CD4-positive, alpha-beta T cell treated with Interleukin-15 for 1 hour (primary cell): ENCODE results near the gene HS6ST3.
"Not testable (repeated sequence)": the region's sequence is repeated elsewhere in the genome, so short reads cannot be mapped to it uniquely, and the experiment has no call there.

ENCODE experiments used
- DNase-seq: peaks from one replicate; pipeline ENCODE4 v3.0.0-alpha.2; 2020

Gene HS6ST3

GRCh38 chr13:96089749-96090239, at the start of gene HS6ST3:
HS6ST3 (plus strand) TSS chr13:96090107.
- no peak for DNase-seq

- no peak for DNase-seq
Measured at GRCh38 chr13:96041326-96042110, 48.4 kb upstream of the HS6ST3 start.

- DNase-seq = no peak
Measured at GRCh38 chr13:96044238-96044637, 45.7 kb upstream of the HS6ST3 start.

DNA sequence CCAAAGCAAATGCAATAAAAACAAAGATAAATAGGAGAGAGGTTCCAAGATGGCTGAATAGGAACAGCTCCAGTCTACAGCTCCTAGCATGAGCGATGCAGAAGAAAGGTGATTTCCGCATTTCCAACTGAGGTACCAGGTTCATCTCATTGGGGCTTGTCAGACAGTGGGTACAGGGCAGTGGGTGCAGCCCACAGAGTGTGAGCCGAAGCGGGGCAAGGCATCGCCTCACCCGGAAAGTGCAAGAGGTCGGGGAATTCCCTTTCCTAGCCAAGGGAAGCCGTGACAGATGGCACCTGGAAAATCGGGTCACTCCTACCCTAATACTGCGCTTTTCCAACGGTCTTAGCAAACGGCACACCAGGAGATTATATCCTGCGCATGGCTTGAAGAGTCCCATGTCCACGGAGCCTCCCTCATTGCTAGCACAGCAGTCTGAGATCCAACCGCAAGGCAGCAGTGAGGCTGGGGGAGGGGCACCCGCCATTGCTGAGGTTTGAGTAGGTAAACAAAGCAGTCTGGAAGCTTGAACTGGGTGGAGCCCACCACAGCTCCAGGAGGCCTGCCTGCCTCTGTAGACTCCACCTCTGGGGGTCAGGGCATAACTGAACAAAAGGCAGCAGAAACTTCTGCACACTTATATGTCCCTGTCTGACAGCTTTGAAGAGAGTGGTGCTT, 43.3 kb upstream of the HS6ST3 start:
- not testable (repeated sequence) for DNase-seq

DNA sequence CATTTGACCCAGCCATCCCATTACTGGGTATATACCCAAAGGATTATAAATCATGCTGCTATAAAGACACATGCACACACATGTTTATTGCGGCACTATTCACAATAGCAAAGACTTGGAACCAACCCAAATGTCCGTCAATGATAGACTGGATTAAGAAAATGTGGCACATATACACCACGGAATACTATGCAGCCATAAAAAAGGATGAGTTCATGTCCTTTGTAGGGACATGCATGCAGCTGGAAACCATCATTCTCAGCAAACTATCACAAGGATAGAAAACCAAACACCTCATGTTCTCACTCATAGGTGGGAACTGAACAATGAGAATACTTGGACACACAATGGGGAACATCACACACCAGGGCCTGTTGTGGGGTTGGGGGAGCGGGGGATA, 39.0 kb upstream of the HS6ST3 start:
- DNase-seq = not testable (repeated sequence)

DNA sequence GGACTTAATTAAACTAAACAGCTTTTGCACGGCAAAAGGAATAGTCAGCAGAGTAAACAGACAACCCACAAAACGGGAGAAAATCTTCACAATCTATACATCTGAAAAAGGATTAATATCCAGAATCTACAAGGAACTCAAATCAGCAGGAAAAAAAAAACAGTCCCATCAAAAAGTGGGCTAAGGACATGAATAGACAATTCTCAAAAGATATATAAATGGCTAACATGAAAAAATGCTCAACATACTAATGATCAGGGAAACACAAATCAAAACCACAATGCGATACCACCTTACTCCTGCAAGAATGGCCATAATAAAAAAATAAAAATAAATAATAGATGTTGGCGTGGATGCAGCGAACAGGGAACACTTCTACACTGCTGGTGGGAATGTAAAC, 38.4 kb upstream of the HS6ST3 start:
- DNase-seq = not testable (repeated sequence)

DNA sequence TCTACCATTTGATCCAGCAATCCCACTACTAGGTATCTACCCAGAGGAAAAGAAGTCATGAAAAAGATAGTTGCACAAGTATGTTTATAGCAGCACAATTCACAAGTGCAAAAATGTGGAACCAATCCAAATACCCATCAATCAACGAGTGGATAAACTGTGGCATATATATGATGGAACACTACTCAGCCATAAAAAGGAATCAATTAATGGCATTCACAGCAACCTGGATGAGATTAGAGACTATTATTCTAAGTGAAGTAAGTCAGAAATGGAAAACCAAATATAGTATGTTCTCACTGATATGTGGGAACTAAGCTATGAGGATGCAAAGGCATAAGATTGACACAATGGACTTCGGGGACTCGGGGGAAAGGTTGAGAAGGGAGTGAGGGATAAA, 38.0 kb upstream of the HS6ST3 start:
- not testable (repeated sequence) for DNase-seq

DNA sequence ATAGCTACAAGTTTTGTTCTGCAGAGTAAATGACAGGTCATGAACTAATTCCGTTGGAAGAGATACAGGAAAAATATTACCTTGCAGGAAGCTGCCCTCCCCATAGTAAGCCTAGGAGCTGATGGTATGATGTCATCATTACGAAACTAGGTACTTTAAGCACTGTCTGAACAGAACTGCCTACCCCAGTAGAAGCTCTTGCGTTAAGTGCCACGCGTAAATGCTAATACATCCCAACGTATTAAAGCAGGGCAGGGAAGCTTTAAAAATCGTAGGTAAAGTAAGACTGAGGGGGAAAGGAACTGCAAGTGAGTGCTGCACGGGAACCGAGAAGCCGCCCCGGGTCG, 37.3 kb upstream of the HS6ST3 start:
- no peak for DNase-seq

DNA sequence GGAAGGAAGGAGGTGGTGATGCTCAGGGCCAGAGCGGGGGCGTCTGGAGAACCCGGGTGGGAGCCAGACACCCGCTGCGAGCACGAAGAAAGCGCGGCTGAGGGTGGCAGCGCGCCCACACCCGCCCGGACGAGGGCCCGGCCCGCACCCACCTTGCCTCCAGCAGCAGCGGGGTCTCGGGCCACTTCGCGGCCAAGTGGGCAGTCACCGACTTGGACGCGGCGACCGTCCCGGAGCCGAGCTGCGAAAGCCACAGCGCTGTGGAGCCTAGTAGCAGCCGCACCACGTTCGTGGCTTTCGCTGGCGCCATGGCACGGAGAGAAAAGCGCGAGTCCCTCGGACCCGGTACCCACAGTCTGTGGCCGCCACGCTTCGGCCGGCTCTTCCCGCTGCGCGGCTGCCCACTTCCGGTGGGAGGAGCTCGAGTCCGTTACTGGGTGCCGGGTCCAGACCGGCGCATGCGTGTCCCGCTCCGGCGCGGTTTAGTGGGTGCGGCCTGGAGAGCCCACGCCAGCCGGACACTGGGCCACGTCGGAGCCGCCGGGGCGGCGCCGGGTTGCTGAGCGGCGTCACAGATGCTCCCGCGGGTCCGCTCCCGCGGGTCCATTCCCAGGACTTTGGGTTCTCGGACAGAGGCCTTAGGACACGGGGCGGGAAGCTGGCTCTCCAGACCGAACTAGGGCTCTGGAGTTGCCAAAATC, 36.8 kb upstream of the HS6ST3 start, which contains the start of gene UGGT2:
TSS of gene UGGT2 (minus strand) at position 399 of the 701 bp plus-strand sequence. CDS start at position 310, 89 bp downstream.
- DNase-seq = peak; percentile 76

GRCh38 chr13:96065849-96066248, 24.1 kb upstream of the HS6ST3 start:
- DNase-seq = no peak

DNA sequence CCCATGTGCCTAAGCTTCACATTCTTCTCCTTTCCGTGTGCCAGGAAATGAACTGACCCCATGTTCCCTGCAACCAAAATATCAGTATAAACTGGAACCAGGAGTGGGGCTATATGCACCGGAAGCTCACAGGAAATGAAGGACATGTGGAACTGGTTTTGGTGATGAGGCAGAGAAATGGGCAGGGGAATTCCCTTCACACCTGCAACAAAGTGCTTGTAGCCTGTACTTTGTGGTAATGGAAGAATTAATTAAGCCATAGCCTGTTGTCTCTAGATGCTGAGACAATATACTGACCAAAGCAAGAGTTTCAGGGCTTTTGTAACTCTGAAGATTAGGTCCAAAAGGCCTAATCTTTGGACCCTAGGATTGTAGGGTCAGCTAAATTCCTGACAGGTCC, 21.2 kb upstream of the HS6ST3 start:
- no peak for DNase-seq

- DNase-seq = no peak
Measured at GRCh38 chr13:96071504-96071903, 18.4 kb upstream of the HS6ST3 start.

GRCh38 chr13:96072392-96072791, 17.5 kb upstream of the HS6ST3 start:
- DNase-seq = no peak

DNA sequence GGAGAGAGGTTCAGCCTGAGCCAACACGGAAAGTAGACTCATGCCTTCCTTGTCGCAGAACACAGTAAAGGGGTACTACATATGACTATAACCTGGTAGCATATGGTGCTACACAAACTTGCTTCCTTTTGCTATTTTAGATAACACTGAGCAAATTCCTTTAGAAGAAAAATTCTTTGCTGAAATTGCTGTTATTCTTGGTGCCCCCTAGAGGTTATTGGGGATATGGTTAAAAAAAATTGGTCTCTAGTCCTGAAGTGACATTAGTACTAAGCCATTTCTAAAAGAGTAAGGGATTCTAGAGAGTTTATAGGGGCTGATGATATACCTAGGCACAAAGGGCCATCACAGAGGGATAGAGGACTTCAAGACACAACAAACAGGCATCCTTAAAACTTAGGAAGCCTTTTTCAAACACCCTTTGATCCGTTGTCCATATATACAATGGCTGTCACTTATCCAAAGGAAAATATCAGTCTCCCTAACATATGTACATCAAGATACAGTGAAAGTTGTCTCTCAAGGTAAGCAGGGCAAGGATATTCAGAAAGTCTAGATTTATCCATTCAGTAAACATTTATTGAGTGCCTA, 13.9 kb upstream of the HS6ST3 start:
- DNase-seq = no peak

DNA sequence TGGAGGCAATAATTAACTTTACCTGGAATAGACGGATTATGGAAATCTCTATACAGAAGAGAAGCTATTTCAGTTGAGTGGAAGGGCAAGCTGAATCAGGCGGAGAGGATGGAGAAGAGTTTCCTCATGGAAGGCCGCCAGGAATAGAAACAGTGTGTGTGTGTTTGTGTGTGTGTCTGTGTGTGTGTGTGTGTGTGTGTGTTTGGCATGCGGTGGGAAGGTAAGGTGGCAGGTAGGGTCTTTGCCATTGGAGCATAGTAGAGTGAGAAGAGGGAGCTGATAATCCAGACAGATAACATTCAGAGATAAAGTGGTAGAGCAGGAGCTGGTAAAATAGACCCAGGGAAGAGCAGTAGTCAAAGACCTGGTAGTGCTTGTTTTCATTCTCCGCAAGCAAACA, 9.2 kb upstream of the HS6ST3 start:
- no peak for DNase-seq

DNA sequence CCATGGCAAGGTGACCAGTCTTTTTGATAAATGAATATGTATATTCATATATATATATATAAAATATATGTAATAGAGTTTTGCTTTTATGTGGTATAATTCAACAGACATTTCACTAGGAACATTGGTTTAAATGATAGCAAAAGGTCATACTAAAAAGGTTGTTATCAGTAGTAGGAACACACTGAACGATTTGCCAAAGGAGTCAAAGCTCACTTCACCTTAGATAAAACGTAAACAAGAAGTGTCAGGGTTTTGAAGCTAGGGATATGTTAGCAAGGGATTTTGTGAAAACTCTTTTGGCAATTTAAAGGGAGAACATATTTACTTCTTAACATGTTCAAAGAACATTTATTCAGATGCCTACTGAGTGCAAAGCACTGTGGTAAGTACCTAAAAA, 8.0 kb upstream of the HS6ST3 start:
- no peak for DNase-seq

DNA sequence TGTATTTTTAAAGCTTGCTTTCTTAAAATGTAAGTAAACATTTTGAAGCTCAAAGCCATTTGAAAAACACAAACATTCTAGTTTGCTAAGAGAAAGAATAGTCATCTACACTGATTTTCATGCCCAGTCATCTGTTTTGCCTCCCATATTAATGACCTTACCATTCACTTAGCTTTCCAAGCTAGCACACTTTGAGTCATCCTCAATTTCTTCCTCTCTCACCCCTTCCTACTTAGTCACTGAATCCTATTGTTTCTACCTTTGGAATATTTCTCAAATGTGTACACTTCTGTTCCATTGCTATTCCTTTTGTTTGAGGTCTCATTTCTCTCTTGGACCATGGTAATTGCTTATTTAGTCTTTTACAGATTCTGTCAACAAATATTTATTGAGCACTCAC, 7.3 kb upstream of the HS6ST3 start:
- DNase-seq = no peak

GRCh38 chr13:96086736-96087135, 3.2 kb upstream of the HS6ST3 start:
- DNase-seq = no peak

DNA sequence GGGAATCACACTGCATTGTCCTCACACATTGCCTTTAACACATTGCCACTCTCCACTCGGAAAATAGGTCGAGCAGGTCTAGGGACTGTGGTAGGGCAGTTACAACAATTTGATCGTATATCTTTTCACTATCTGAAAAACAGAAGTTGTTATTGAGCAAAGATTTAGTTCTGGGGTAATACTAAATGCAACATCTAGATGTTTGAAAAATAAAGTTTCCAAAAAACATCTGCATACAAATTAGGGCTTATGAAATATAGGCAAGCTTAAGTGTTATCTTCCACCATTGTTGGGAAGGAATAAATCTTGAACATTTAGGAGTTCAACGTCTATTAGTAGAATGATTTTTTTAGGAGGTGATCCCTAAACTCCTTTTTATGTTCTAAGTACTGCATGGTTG, 768 bp upstream of the HS6ST3 start:
- no peak for DNase-seq

- no peak for DNase-seq
Measured at GRCh38 chr13:96090240-96091101, 564 bp downstream of the HS6ST3 start.

- DNase-seq = no peak
Measured at GRCh38 chr13:96091164-96092117, 1.5 kb downstream of the HS6ST3 start.
